ENCODE measurements around the gene ROBO1.

DNA sequence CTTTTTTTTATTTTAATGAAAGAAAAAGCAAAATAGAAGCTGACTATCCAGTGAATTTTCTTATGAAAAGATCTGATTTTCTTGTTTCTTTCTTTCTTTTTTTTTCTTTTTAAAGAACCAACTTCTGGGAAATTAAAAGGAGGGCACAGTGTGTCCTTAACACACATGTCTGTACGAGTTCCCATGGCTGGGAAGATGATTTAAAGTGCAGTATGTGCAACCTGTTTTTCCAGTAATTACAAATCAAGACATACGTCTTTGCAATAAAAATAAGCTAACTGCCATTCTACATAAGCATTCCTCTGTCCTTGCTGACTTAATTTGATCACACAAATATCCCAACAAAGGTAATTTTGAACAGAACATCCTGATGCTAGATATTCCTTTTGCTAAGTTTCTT, 416.1 kb downstream of the ROBO1 start:
- no peak for TF ChIP-seq POLR2A (IDR thresholded peaks at IDR 0.05; ENCODE audit: low read length)
- no peak for TF ChIP-seq GATA1 (IDR thresholded peaks at IDR 0.05; ENCODE audit: low read depth, low read length)
